ENCODE results near the gene BACH2. TPM values are rescaled to one million over a fixed set of nuclear protein-coding genes. Genes with fewer than 3 reads are reported as not detected.
A peak's percentile ranks its signal among the peaks of the same experiment; 100 is the strongest.

Gene BACH2
- total and polyA plus RNA-seq, 9 of the 15 experiments (the other 6 are each of a cell fraction or from before 2014, with no cell fraction given): 0.06 to 3.1 (median 0.59) TPM

GRCh38 chr6:90158936-90159335 is 137.7 kb downstream of the BACH2 start (continued):
- TF ChIP-seq ZNF407 (IDR thresholded peaks at IDR 0.05; ENCODE audit: low read depth) (no peak), EP400 (IDR thresholded peaks at IDR 0.05) (no peak), ARID2 (IDR thresholded peaks at IDR 0.05) (no peak), TSHZ1 (CRISPR knock-in tag; IDR thresholded peaks at IDR 0.05) (no peak), CBFA2T3 (IDR thresholded peaks at IDR 0.05) (peak; percentile 76), SMAD3 (CRISPR knock-in tag; conservative IDR thresholded peaks at IDR 0.05) (no peak), E4F1 (CRISPR knock-in tag; IDR thresholded peaks at IDR 0.05; ENCODE audit: borderline replicate concordance) (no peak), PCBP2 (IDR thresholded peaks at IDR 0.05; ENCODE audit: low read depth, low read length, poor library complexity, severe bottlenecking) (no peak), NCOR1 (IDR thresholded peaks at IDR 0.05) (peak; percentile 42; the same call in 1 of the 2 replicates), SMARCA4 (IDR thresholded peaks at IDR 0.05) (0 out of 2 replicates have a peak, but pooled peaks have one; percentile 17)

All from K562 (cell line).